GM12878 (cell line): Measurements from ENCODE around the gene AGER. TPM values are rescaled to one million over a fixed set of nuclear protein-coding genes. Genes with fewer than 3 reads are reported as not detected.

Experiments used
- ATAC-seq: fragments of 200-7000 bp; cut with Tn5 transposase; 3 replicates; pipeline ENCODE4 v1.9.1; 2020; ENCODE audit warnings: mild to moderate bottlenecking, moderate library complexity
- BruUV-seq: library from RNA; stranded (reverse); fragments of 400-500 nt; replicated peaks from 2 replicates; lab custom pipeline; 2021; lab: Mats Ljungman, UMichigan
- CTCF ChIA-PET: fragments of 300-600 bp; sonication (Branson Sonifier 250); formaldehyde crosslinking; extraction: SDS; loops from one replicate; lab custom pipeline; 2021; ENCODE audit warnings: inconsistent platforms; lab: Yijun Ruan, JAX
- POLR2A ChIA-PET: fragments of 350-600 bp; formaldehyde crosslinking; extraction: SDS; loops from one replicate; lab custom pipeline; 2021; ENCODE audit warnings: inconsistent platforms; lab: Charles Lee
- RAD21 ChIA-PET: fragments of 300-600 bp; sonication (Branson Sonifier 250); formaldehyde crosslinking; loops from one replicate; lab custom pipeline; 2023; ENCODE audit warnings: antibody characterized with exemption; ENCODE audit not compliant: unreplicated experiment; lab: Charles Lee
- SMC1A ChIA-PET: fragments of 300-600 bp; sonication (Branson Sonifier 250); formaldehyde crosslinking; loops from one replicate; lab custom pipeline; 2023; ENCODE audit not compliant: unreplicated experiment, uncharacterized antibody; lab: Charles Lee
- DNase-seq: peaks from one replicate; pipeline ENCODE4 v3.0.0-alpha.2; 2011; ENCODE audit warnings: low read depth, low spot score
- FAIRE-seq: peaks from 3 replicates; lab custom pipeline; 2011; peaks lifted over from hg19 to GRCh38; lab: Jason Lieb, UNC
- H2AFZ ChIP-seq: 2 replicates; pipeline ENCODE4 v1.6.0; 2011; ENCODE audit warnings: low read depth, low read length, control low read depth; ENCODE audit not compliant: control insufficient read depth
- H3K27ac ChIP-seq: 2 replicates; pipeline ENCODE4 v1.5.1; 2011; ENCODE audit warnings: control low read depth; ENCODE audit not compliant: control insufficient read depth, insufficient read depth
- H3K27me3 ChIP-seq, 2 experiments: replicated peaks in 1 of 2; 2 replicates each; pipeline versions ENCODE4 v1.6.0 to v1.6.1; 2011; ENCODE audit warnings: low read length in 1 of 2; ENCODE audit not compliant: control insufficient read depth in 2 of 2, insufficient read depth in 2 of 2
- H3K36me3 ChIP-seq, 2 experiments: 2 replicates each; pipeline ENCODE4 v1.5.1; 2011; ENCODE audit warnings: low read length in 1 of 2; ENCODE audit not compliant: control insufficient read depth in 2 of 2, insufficient read depth in 2 of 2
- H3K4me1 ChIP-seq: 2 replicates; pipeline ENCODE4 v1.6.1; 2011; ENCODE audit warnings: mild to moderate bottlenecking, low read length, moderate library complexity, mixed read lengths; ENCODE audit not compliant: control insufficient read depth, insufficient read depth
- H3K4me2 ChIP-seq: 2 replicates; pipeline ENCODE4 v1.6.0; 2011; ENCODE audit warnings: control low read depth; ENCODE audit not compliant: control insufficient read depth, insufficient read depth
- H3K4me3 ChIP-seq: fragments of 200-600 bp; sonication (generic); 2 replicates; pipeline ENCODE4 v1.5.1; 2016
- H3K79me2 ChIP-seq: 2 replicates; pipeline ENCODE4 v1.6.0; 2011; ENCODE audit warnings: low read length; ENCODE audit not compliant: control insufficient read depth, insufficient read depth
- H3K9ac ChIP-seq: 2 replicates; pipeline ENCODE4 v1.8.0; 2011; ENCODE audit warnings: low read length, control low read depth, mixed read lengths; ENCODE audit not compliant: control insufficient read depth, insufficient read depth
- H3K9me3 ChIP-seq: replicated peaks from 3 replicates; pipeline ENCODE4 v1.5.1; 2011; ENCODE audit warnings: mild to moderate bottlenecking, low read length; ENCODE audit not compliant: control insufficient read depth, insufficient read depth
- H4K20me1 ChIP-seq: 2 replicates; pipeline ENCODE4 v1.6.0; 2011; ENCODE audit not compliant: control insufficient read depth, insufficient read depth
- PKNOX1 ChIP-seq: fragments of 450-650 bp; IDR thresholded peaks from 2 replicates; pipeline ENCODE4 v1.6.1; 2016; ENCODE audit warnings: mild to moderate bottlenecking
- SPI1 ChIP-seq: IDR thresholded peaks from 2 replicates; pipeline ENCODE4 v1.6.1; 2011; ENCODE audit warnings: low read depth, mild to moderate bottlenecking, low read length, moderate library complexity, borderline replicate concordance; ENCODE audit not compliant: insufficient read depth
- TARDBP ChIP-seq: IDR thresholded peaks from 2 replicates; pipeline ENCODE4 v1.6.1; 2016; ENCODE audit warnings: borderline replicate concordance
- WGBS: methylation state at CpG from one replicate; pipeline ENCODE4 v1.1.6; 2016; ENCODE audit warnings: low lambda C conversion rate; ENCODE audit not compliant: insufficient replicate concordance, insufficient coverage; ENCODE audit errors: missing lambda C conversion rate; 5-methylcytosine and 5-hydroxymethylcytosine counted together
- in situ Hi-C: fragments of 300-500 bp; cut with MboI; formaldehyde crosslinking; loops from 9 replicates; pipeline ENCODE4 v1.14.3; 2018; ENCODE audit warnings: mixed read lengths
- intact Hi-C: fragments of 100-400 bp; cut with micrococcal nuclease; formaldehyde crosslinking; loops from one replicate; pipeline ENCODE4 v1.14.2; 2022; ENCODE audit not compliant: unreplicated experiment
- polyA plus RNA-seq, 11 experiments: library from polyadenylated mRNA; depleted of rRNA in 4 of 11; unstranded in 6 of 11; stranded (reverse) in 5 of 11; fragments of >200 nt; fragmentation: Nextera tagmentation in 4 of 11; fragmentation: Illumina TruSeq in 1 of 11; extraction: Ambion mirVana in 4 of 11; extraction: Trizol in 1 of 11; gene quantifications; 1 replicate in 1 of 11; 2 replicates in 10 of 11; pipeline versions ENCODE4 v1.2.1 to v1.2.3, GENCODE V29; 2011 to 2016; ENCODE audit warnings: inconsistent platforms in 2 of 11, missing spikeins in 2 of 11, low read depth in 1 of 11
- total RNA-seq, 4 experiments: library from RNA; depleted of rRNA in 3 of 4; stranded (reverse); fragments of >200 nt in 3 of 4; fragmentation: Illumina TruSeq in 1 of 4; extraction: Trizol in 1 of 4; gene quantifications; 2 replicates each; pipeline versions ENCODE4 v1.2.1 to v1.2.3, GENCODE V29; 2013 to 2021

AGER gene
- total and polyA plus RNA-seq, 10 of the 15 experiments (the other 5 are each of a cell fraction or from before 2014, with no cell fraction given), result 1.1 to 18.2 (median 3.9) TPM

DNA sequence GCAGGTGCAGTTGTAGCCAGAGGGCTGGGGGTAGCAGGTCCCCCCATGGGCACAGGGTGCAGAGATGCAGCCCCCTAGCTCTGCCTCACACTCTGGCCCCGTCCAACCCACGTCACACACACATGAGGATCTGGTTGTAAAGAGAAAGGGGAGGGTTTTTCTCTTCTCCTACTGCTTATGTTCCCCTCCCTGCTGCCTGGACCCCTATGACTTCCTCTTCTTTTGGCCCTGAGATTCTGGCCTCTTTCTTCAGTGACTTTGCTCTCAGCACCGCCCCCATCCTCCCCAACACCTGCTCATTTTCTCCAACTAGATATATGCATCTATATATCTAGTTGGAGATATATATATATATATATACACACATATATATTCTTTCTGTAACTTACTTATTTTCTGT is 30.1 kb upstream of the AGER start:
- DNase-seq (no peak), FAIRE-seq (no peak), ATAC-seq (no peak)
- intact Hi-C loops (no loop called here), in situ Hi-C loops (no loop called here)
- SMC1A ChIA-PET, result no interaction called here
- Histone ChIP-seq H3K4me2 (no peak overlapping the region), H3K36me3 (no peaks in the 10 kb centered on the region), H2AFZ (no peak overlapping the region), H3K9ac (no peak overlapping the region), H4K20me1 (no peaks in the 10 kb centered on the region), H3K4me1 (no peaks in the 10 kb centered on the region), H3K27me3 (peaks cover 2 to 3% of the 10 kb centered on the region in 2 experiments; a peak in 3 of 4 replicates), H3K27ac (no peak overlapping the region), H3K9me3 (no peaks in the 10 kb centered on the region), H3K79me2 (no peaks in the 10 kb centered on the region), H3K4me3 (no peak overlapping the region)
- POLR2A ChIA-PET, result no interaction called here
- 3% methylated on average over 3 of the region's 3 CpGs for WGBS
- RAD21 ChIA-PET, result no interaction called here
- BruUV-seq, result no TSS peak
- no peak for TF ChIP-seq PKNOX1
- TF ChIP-seq SPI1, result 0 out of 2 replicates have a peak, but pooled peaks have one; percentile 3
- CTCF ChIA-PET, result interaction anchor here (0.6 kb wide), 1 partner anchor 11 kb away, joined by 4 read pairs; no protein-coding TSS in a partner anchor

DNA sequence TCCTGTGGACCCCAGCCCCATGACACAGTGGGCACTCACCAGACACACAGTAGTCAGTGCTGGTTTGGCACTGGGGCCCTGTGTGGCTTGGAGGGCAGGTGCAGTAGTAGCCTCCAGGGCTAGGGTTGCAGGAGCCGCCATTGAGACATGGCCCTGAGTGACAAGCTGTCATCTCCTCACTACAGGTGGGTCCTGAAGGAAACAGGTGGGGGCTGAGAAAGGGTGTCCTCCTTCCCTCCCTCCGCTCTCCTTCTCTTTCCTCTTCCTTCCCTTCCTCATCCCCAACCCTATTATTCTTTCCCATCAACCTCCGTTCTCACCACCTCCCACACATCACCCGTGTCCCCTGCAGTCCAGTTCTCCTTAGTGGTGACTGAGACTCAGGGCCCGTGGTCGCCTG is 29.6 kb upstream of the AGER start:
- H3K9me3 ChIP-seq, result no peaks in the 10 kb centered on the region
- ATAC-seq (no peak), FAIRE-seq (no peak), DNase-seq (no peak)
- CTCF ChIA-PET, result interaction anchor here (0.6 kb wide), 1 partner anchor 29 kb away, joined by 3 read pairs; no protein-coding TSS in a partner anchor
- no peak overlapping the region for H3K4me3 ChIP-seq
- no peaks in the 10 kb centered on the region for H3K4me1 ChIP-seq
- H3K9ac ChIP-seq, result no peak overlapping the region
- H2AFZ ChIP-seq, result no peak overlapping the region
- H3K27me3 ChIP-seq, result peaks cover 2 to 3% of the 10 kb centered on the region in 2 experiments; a peak in 3 of 4 replicates
- SMC1A ChIA-PET, result no interaction called here
- H3K4me2 ChIP-seq, result no peak overlapping the region
- H3K79me2 ChIP-seq, result no peaks in the 10 kb centered on the region
- no peaks in the 10 kb centered on the region for H4K20me1 ChIP-seq
- in situ Hi-C loops (no loop called here), intact Hi-C loops (no loop called here)
- H3K27ac ChIP-seq, result no peak overlapping the region
- BruUV-seq, result no TSS peak
- WGBS, result 61% methylated on average over 6 of the region's 6 CpGs
- TF ChIP-seq TARDBP, result no peak
- POLR2A ChIA-PET, result no interaction called here
- no peaks in the 10 kb centered on the region for H3K36me3 ChIP-seq
- RAD21 ChIA-PET, result no interaction called here
